HepG2 (cell line): ENCODE data around the gene ORC6. TPM values are rescaled to one million over a fixed set of nuclear protein-coding genes. Genes with fewer than 3 reads are reported as not detected.
A peak's percentile ranks its signal among the peaks of the same experiment; 100 is the strongest.

ENCODE experiments used
- ARID5B ChIP-seq: IDR thresholded peaks from 2 replicates; pipeline ENCODE4 v1.4.0; 2020; ENCODE audit warnings: mild to moderate bottlenecking, missing genetic modification reagents
- ATM ChIP-seq: fragments of 450-650 bp; IDR thresholded peaks from 2 replicates; pipeline ENCODE4 v1.7.1; 2017; ENCODE audit warnings: mild to moderate bottlenecking, borderline replicate concordance
- DNMT3B ChIP-seq: conservative IDR thresholded peaks from 2 replicates; pipeline ENCODE4 v1.6.1; 2016; ENCODE audit warnings: missing biosample characterization, control low read depth
- FOXJ3 ChIP-seq: sonication (generic); formaldehyde crosslinking; IDR thresholded peaks from 2 replicates; pipeline ENCODE4 v1.4.0; 2020; ENCODE audit warnings: missing genetic modification reagents, mild to moderate bottlenecking, borderline replicate concordance
- FOXP1 ChIP-seq, 2 experiments: fragments of 450-650 bp in 1 of 2; IDR thresholded peaks; 2 replicates each; pipeline ENCODE4 v1.6.1; 2017 to 2018; ENCODE audit warnings: antibody characterized with exemption in 1 of 2
- IRF2 ChIP-seq: IDR thresholded peaks from 2 replicates; pipeline ENCODE4 v1.6.1; 2018; ENCODE audit warnings: missing genetic modification reagents, missing compliant biosample characterization
- KLF13 ChIP-seq: sonication (generic); formaldehyde crosslinking; IDR thresholded peaks from 2 replicates; pipeline ENCODE4 v1.4.0; 2020; ENCODE audit warnings: mild to moderate bottlenecking, missing genetic modification reagents
- SKI ChIP-seq: fragments of 450-650 bp; IDR thresholded peaks from one replicate; pipeline ENCODE4 v1.6.1; 2018; ENCODE audit warnings: mild to moderate bottlenecking; ENCODE audit not compliant: partially characterized antibody
- TAF1 ChIP-seq: sonication (generic); formaldehyde crosslinking; IDR thresholded peaks from 2 replicates; pipeline ENCODE4 v1.4.0; 2020; ENCODE audit warnings: missing genetic modification reagents
- THAP11 ChIP-seq: IDR thresholded peaks from 2 replicates; pipeline ENCODE4 v1.6.1; 2016; ENCODE audit warnings: missing biosample characterization, missing genetic modification reagents
- ZFP82 ChIP-seq: sonication (generic); formaldehyde crosslinking; IDR thresholded peaks from 2 replicates; pipeline ENCODE4 v1.5.1; 2020; ENCODE audit warnings: mild to moderate bottlenecking, missing genetic modification reagents, borderline replicate concordance
- ZNF383 ChIP-seq: sonication (generic); formaldehyde crosslinking; IDR thresholded peaks from 2 replicates; pipeline ENCODE4 v1.4.0; 2020; ENCODE audit warnings: missing genetic modification reagents, mild to moderate bottlenecking, borderline replicate concordance
- ZSCAN9 ChIP-seq: IDR thresholded peaks from 2 replicates; pipeline ENCODE4 v1.6.1; 2016; ENCODE audit warnings: borderline replicate concordance
- polyA plus RNA-seq, 8 experiments: library from polyadenylated mRNA; depleted of rRNA in 3 of 8; stranded (reverse) in 7 of 8; unstranded in 1 of 8; fragments of >200 nt; fragmentation: Illumina TruSeq in 4 of 8; extraction: Trizol in 4 of 8; gene quantifications; 2 replicates each; pipeline versions ENCODE4 v1.2.1 to v1.2.3, GENCODE V29; 2011 to 2016; ENCODE audit warnings: low read depth in 4 of 8, missing spikeins in 1 of 8, mixed read lengths in 1 of 8; ENCODE audit not compliant: insufficient read depth in 1 of 8
- total RNA-seq, 5 experiments: library from RNA; depleted of rRNA; stranded (reverse); fragments of >200 nt; fragmentation: Illumina TruSeq; extraction: Trizol; gene quantifications; 2 replicates each; pipeline ENCODE4 v1.2.3, GENCODE V29; 2016; ENCODE audit warnings: low read depth in 1 of 5
- TF ChIP-seq, protein P1 (sequence below): IDR thresholded peaks from 2 replicates; pipeline ENCODE4 v1.6.1; 2012; ENCODE audit warnings: low read length, improper control_type of control experiment
- TF ChIP-seq, protein P2 (sequence below): sonication (generic); formaldehyde crosslinking; IDR thresholded peaks from 2 replicates; pipeline ENCODE4 v1.8.0; 2022; ENCODE audit warnings: mild to moderate bottlenecking, missing genetic modification reagents, borderline replicate concordance

The ORC6 gene
- total and polyA plus RNA-seq, 2 of the 13 experiments (the other 11 are each of a cell fraction or from before 2014, with no cell fraction given), result 34.2 to 69.8 TPM

DNA sequence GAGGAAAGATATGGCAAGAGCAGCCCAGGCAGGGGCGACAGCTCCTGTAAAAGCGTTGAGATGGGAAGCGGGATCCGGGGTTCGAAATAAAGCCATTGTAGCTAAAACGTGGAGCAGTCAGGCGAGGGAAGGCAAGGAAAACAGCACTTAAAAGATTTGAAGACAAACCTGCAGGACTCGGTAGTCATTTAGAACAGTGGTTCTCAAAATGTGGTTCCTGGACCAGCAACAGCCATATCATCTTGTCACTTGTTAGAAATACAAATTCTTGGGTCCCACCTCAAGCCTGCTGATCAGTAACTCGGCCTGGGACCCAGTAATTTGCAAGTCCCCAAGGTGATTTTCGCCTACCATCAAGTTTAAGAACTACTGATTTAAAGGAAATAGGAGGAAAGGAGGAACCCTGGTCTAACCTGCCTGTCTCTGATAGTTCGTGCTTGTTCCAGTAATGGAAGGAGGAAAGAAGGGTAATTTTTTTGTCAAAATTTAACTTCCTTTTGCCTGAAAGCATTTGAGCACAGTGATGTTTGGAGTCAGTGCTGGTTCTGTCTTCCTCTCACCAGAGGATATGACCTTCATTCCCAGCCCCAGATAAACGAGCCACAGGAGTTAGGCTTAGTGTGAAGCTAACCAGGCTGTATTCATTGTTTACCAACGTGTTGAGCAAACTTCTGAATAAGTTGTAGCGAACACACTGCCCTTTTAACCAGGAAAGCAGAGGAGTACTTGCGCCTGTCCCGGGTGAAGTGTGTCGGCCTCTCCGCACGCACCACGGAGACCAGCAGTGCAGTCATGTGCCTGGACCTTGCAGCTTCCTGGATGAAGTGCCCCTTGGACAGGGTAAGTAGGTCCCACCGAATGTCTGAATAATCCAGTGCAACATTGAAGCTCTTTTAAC, 1.1 kb downstream of the ORC6 start (continued):
- TF ChIP-seq, protein P1, sequence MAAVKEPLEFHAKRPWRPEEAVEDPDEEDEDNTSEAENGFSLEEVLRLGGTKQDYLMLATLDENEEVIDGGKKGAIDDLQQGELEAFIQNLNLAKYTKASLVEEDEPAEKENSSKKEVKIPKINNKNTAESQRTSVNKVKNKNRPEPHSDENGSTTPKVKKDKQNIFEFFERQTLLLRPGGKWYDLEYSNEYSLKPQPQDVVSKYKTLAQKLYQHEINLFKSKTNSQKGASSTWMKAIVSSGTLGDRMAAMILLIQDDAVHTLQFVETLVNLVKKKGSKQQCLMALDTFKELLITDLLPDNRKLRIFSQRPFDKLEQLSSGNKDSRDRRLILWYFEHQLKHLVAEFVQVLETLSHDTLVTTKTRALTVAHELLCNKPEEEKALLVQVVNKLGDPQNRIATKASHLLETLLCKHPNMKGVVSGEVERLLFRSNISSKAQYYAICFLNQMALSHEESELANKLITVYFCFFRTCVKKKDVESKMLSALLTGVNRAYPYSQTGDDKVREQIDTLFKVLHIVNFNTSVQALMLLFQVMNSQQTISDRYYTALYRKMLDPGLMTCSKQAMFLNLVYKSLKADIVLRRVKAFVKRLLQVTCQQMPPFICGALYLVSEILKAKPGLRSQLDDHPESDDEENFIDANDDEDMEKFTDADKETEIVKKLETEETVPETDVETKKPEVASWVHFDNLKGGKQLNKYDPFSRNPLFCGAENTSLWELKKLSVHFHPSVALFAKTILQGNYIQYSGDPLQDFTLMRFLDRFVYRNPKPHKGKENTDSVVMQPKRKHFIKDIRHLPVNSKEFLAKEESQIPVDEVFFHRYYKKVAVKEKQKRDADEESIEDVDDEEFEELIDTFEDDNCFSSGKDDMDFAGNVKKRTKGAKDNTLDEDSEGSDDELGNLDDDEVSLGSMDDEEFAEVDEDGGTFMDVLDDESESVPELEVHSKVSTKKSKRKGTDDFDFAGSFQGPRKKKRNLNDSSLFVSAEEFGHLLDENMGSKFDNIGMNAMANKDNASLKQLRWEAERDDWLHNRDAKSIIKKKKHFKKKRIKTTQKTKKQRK, result no peak
- TF ChIP-seq KLF13 (CRISPR knock-in tag) (no peak), TAF1 (CRISPR knock-in tag) (0 out of 2 replicates have a peak, but pooled peaks have one; percentile 30), ZSCAN9 (CRISPR knock-in tag) (peak; percentile 33; the same call in 1 of the 2 replicates), FOXJ3 (CRISPR knock-in tag) (peak; percentile 31; the same call in 1 of the 2 replicates), SKI (no peak), ATM (no peak), FOXP1 (IDR thresholded peaks at IDR 0.05) (no peak), FOXP1 (CRISPR knock-in tag; IDR thresholded peaks at IDR 0.05) (peak; percentile 82), ZNF383 (CRISPR knock-in tag) (no peak), THAP11 (peak; percentile 41; the same call in 1 of the 2 replicates), DNMT3B (0 out of 2 replicates have a peak, but pooled peaks have one; percentile 17), ZFP82 (no peak), IRF2 (CRISPR knock-in tag) (peak; percentile 36; the same call in 1 of the 2 replicates), ARID5B (peak; percentile 70)
- TF ChIP-seq, protein P2, sequence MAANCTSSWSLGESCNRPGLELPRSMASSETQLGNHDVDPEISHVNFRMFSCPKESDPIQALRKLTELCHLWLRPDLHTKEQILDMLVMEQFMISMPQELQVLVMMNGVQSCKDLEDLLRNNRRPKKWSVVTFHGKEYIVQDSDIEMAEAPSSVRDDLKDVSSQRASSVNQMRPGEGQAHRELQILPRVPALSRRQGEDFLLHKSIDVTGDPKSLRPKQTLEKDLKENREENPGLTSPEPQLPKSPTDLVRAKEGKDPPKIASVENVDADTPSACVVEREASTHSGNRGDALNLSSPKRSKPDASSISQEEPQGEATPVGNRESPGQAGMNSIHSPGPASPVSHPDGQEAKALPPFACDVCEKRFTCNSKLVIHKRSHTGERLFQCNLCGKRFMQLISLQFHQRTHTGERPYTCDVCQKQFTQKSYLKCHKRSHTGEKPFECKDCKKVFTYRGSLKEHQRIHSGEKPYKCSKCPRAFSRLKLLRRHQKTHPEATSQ (CRISPR knock-in tag), result no peak
